ENCODE results near the gene IL4. TPM values are rescaled to one million over a fixed set of nuclear protein-coding genes. Genes with fewer than 3 reads are reported as not detected.

Gene IL4
- total RNA-seq, 3 donors from 2014 or later = 17.9 to 45.9 (median 18.5) TPM

Other genes with a start within 250 kb of the IL4 start
- 100 to 1,000 TPM; 342 to 390 (median 377) TPM for gene IRF1, start 183.2 kb upstream of the IL4 start, total RNA-seq
- gene IL5, start 130.5 kb upstream of the IL4 start, total RNA-seq = 10 to 100 TPM in 2 of 3 donors, 1 to 10 TPM in 1; 3.6 to 24.1 (median 17.5) TPM
- gene RAD50, start 117.0 kb upstream of the IL4 start, total RNA-seq = 10 to 100 TPM; 42.7 to 46.8 (median 43.6) TPM
- gene IL13, start 15.8 kb upstream of the IL4 start, total RNA-seq = 10 to 100 TPM; 12.5 to 56.8 (median 26.9) TPM
- gene KIF3A, start 63.6 kb downstream of the IL4 start, total RNA-seq = 10 to 100 TPM in 2 of 3 donors, 1 to 10 TPM in 1; 9.4 to 12.9 (median 10.3) TPM
- 1 to 10 TPM; 5.2 to 7.7 (median 7.4) TPM for gene CCNI2, start 73.4 kb downstream of the IL4 start, total RNA-seq
- 10 to 100 TPM; 12.8 to 18.2 (median 13.7) TPM for gene SEPTIN8, start 103.2 kb downstream of the IL4 start, total RNA-seq
- under 1 TPM in 1 of 3 donors, not detected in 2; 0.05 TPM for gene SOWAHA, start 139.3 kb downstream of the IL4 start, total RNA-seq
- 1 to 10 TPM in 1 of 3 donors, under 1 TPM in 2; 0.79 to 1.4 (median 0.83) TPM for gene SHROOM1, start 156.7 kb downstream of the IL4 start, total RNA-seq
- under 1 TPM; 0.27 to 0.89 (median 0.32) TPM for gene GDF9, start 192.5 kb downstream of the IL4 start, total RNA-seq
- 100 to 1,000 TPM; 475 to 549 (median 490) TPM for gene UQCRQ, start 192.7 kb downstream of the IL4 start, total RNA-seq
- 1 to 10 TPM; 1.9 to 2.1 (median 1.9) TPM for gene LEAP2, start 199.7 kb downstream of the IL4 start, total RNA-seq

All from activated T-cell treated with anti-CD3 and anti-CD28 coated beads, Interleukin-2, amount 50 U/mL, for 4 hours (primary cell).